Stimulated activated naive CD4-positive, alpha-beta T cell treated with Interleukin-2 at 50 U/mL for 16 hours (primary cell): ENCODE data around the gene C12orf56.
"Not testable (repeated sequence)": the region's sequence is repeated elsewhere in the genome, so short reads cannot be mapped to it uniquely, and the experiment has no call there.

ENCODE experiments used
- DNase-seq: peaks from one replicate; lab custom pipeline; 2025; lab: John Stamatoyannopoulos, UW

C12orf56 gene

GRCh38 chr12:64232196-64232595, 158.4 kb downstream of the C12orf56 start:
- DNase-seq: no peak

GRCh38 chr12:64229796-64230195, 160.8 kb downstream of the C12orf56 start:
- no peak for DNase-seq

GRCh38 chr12:64229240-64229639, 161.3 kb downstream of the C12orf56 start:
- DNase-seq: no peak

GRCh38 chr12:64225626-64226025, 164.9 kb downstream of the C12orf56 start:
- no peak for DNase-seq

DNA sequence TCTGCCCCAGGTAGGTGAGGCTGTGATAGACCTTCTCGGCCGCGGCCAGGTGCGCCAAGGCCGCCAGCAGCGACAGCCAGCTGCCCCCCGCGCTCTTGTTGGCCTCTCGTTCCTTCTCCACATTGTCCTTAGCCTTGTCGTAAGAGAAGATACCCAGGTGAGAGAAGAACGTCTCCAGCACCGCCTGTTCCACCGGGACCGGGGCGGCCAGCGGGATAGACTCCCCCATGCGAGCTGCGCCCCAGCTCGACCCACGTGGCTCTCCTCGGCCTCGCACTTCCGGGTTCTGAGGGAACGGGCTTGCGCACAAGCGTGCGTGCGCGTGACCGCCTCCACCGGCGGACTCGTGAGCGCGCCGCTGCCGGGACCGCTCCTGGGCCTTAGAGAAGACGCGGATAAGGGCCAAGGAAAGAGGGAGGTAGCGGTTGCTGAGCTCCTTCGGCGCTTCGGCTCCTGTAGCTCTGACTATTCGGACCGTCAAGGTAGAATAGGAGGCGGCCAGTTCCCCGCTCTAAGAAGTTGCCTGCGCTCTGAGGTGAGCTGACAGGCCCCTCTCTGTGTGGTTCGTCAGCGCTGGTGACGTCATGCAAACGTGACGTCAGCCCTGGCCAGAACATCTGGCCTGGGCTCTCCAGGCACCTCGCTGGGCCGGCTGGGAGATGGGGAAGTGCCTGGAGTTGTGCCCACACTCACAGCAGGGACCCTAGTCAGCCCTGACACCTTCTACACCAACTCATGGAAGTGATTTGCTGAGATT, 168.4 kb downstream of the C12orf56 start, which contains the start of gene KICS2:
TSS of gene KICS2 (minus strand) at position 288 of the 757 bp plus-strand sequence. CDS start at position 229, 59 bp downstream.
- DNase-seq: peak; percentile 89

DNA sequence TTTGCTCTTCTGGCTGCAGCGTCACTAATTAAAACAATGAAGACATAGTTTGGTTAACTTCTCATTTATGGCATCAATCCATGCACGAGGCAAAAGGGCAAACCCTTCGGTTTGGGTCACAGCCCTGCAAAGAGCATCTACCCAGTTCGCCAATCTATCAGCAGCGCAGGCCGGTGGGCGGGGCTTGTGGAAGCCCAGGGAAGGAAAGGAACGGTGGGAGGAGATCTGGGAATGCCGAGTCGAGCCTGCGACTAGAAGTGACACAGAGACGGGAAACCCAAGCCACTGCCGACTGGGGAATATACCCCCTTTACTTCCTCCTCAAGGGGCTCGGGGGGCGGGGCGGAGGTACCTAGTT, 168.9 kb downstream of the C12orf56 start:
- peak; percentile 62 for DNase-seq

- DNase-seq: no peak
Observed at GRCh38 chr12:64220046-64220445, 170.5 kb downstream of the C12orf56 start.

DNA sequence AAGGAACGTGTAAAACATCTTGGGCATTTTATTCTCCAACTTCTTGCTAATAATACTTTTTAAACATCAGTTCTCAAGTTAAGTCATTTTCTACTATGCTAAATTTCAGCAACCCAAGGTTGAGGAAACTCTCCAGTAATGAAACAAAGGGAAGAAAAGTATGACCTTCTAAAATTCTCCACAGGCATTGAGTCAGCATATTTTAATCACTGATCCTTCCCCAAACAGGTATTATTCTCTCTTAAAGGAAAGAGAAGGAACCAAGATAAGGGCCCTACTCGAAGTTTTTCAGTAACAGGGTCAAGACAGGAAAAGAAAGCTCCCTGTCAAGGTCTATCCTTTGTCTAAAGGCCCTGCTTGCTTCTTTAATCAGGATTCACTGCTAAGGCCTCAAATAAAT, 171.4 kb downstream of the C12orf56 start:
- DNase-seq: no peak

DNA sequence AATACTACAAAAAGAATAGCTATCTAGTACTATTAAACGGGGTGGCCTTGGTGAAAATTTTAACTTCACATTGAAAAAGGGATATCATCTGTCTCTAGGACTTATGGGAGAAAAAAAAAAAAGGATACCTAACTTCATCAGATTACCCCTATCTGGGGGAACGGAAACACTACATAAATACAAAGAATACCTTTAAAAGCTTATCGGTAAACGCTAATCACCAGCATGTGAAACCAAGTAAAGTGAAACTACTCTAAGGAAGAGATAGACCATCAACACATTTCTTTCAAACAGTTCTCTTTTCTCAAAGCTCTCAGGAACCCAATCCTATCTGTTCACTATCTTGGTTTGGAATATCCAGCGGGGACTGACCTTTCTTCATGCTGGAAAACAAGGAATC, 172.0 kb downstream of the C12orf56 start:
- no peak for DNase-seq

GRCh38 chr12:64217643-64218042, 172.9 kb downstream of the C12orf56 start:
- not testable (repeated sequence) for DNase-seq

DNA sequence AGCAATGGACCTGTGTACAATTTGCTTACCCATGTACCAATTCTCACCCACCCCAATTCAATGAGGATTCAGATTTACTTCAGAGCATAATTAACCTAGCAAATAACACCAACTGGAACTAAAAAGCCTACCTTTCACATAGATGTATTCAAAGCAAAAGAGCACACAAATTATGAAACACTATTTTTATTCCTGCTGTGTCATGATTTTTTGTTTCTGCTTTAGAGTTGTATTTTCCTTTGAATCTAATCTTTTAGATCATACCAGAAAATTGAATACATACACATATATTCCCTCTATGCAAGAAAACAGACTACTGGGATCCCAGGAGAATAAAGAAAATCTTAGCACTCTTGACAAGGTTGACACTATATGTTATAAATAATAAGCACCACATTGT, 174.3 kb downstream of the C12orf56 start:
- no peak for DNase-seq
